Measurements from ENCODE around the gene MYOM3. TPM values are rescaled to one million over a fixed set of nuclear protein-coding genes. Genes with fewer than 3 reads are reported as not detected.

MYOM3 gene
- total and polyA plus RNA-seq, 2 of the 13 experiments (the other 11 are each of a cell fraction or from before 2014, with no cell fraction given), result 5.8 to 15.3 TPM

DNA sequence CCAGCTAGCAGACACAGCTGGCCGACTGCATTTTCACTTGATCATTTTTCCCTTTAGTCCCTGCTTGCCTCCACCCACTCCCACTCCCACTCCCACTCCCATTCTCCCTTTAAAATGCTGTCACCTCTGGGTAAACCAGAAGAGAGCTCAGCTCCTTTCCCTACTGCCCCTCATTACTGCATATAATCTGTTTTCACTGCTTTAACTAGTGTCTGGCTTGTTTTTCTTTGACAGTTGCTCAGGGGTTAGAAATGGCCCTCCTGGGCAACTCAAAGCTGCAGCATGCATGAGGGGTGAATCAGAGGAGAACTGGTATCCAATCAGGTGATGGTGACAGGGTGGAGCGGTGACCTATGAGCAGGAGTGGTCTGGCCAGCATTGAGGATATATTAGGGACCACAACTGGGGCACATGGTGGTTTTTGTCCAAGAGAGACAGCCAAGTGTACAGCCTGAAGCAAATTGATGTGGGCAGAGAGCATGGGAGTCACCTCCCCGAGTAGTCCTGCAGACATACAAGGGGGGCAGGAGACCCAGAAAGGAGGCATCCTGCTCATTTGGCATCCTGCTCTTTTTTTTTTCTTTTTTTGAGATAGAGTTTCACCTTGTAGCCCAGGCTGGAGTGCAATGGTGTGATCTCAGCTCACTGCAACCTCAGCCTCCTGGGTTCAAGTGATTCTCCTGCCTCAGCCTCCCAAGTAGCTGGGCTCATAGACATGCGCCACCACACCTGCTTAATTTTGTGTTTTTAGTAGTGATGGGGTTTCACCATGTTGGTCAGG lies 89.2 kb downstream of the MYOM3 start (continued):
- TF ChIP-seq, protein P1, sequence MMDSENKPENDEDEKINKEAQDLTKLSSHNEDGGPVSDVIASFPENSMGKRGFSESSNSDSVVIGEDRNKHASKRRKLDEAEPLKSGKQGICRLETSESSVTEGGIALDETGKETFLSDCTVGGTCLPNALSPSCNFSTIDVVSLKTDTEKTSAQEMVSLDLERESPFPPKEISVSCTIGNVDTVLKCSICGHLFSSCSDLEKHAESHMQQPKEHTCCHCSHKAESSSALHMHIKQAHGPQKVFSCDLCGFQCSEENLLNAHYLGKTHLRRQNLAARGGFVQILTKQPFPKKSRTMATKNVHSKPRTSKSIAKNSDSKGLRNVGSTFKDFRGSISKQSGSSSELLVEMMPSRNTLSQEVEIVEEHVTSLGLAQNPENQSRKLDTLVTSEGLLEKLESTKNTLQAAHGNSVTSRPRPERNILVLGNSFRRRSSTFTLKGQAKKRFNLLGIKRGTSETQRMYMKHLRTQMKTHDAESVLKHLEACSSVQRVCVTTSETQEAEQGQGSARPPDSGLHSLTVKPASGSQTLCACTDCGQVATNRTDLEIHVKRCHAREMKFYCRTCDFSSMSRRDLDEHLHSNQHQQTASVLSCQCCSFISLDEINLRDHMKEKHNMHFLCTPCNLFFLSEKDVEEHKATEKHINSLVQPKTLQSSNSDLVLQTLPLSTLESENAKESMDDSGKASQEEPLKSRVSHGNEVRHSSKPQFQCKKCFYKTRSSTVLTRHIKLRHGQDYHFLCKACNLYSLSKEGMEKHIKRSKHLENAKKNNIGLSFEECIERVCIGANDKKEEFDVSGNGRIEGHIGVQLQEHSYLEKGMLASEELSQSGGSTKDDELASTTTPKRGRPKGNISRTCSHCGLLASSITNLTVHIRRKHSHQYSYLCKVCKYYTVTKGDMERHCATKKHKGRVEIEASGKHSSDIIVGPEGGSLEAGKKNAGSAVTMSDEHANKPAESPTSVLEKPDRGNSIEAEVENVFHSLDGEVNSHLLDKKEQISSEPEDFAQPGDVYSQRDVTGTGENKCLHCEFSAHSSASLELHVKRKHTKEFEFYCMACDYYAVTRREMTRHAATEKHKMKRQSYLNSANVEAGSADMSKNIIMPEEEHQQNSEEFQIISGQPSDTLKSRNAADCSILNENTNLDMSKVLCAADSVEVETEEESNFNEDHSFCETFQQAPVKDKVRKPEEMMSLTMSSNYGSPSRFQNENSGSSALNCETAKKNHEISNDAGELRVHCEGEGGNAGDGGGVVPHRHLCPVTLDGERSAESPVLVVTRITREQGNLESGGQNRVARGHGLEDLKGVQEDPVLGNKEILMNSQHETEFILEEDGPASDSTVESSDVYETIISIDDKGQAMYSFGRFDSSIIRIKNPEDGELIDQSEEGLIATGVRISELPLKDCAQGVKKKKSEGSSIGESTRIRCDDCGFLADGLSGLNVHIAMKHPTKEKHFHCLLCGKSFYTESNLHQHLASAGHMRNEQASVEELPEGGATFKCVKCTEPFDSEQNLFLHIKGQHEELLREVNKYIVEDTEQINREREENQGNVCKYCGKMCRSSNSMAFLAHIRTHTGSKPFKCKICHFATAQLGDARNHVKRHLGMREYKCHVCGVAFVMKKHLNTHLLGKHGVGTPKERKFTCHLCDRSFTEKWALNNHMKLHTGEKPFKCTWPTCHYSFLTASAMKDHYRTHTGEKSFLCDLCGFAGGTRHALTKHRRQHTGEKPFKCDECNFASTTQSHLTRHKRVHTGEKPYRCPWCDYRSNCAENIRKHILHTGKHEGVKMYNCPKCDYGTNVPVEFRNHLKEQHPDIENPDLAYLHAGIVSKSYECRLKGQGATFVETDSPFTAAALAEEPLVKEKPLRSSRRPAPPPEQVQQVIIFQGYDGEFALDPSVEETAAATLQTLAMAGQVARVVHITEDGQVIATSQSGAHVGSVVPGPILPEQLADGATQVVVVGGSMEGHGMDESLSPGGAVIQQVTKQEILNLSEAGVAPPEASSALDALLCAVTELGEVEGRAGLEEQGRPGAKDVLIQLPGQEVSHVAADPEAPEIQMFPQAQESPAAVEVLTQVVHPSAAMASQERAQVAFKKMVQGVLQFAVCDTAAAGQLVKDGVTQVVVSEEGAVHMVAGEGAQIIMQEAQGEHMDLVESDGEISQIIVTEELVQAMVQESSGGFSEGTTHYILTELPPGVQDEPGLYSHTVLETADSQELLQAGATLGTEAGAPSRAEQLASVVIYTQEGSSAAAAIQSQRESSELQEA (CRISPR knock-in tag; IDR thresholded peaks at IDR 0.05; ENCODE audit: not compliant biosample characterization), result peak; percentile 56
- TF ChIP-seq HIVEP1 (CRISPR knock-in tag; IDR thresholded peaks at IDR 0.05) (no peak), JUNB (CRISPR knock-in tag; IDR thresholded peaks at IDR 0.05; ENCODE audit: borderline replicate concordance) (peak; percentile 68; the same call in 1 of the 2 replicates), ZFP1 (CRISPR knock-in tag; IDR thresholded peaks at IDR 0.05) (no peak), ZNF501 (CRISPR knock-in tag; IDR thresholded peaks at IDR 0.05) (no peak), NR2F1 (CRISPR knock-in tag; IDR thresholded peaks at IDR 0.05) (no peak), ZNF615 (CRISPR knock-in tag; IDR thresholded peaks at IDR 0.05; ENCODE audit: borderline replicate concordance) (no peak), RAD21 (CRISPR knock-in tag; IDR thresholded peaks at IDR 0.05) (no peak), ZNF460 (CRISPR knock-in tag; IDR thresholded peaks at IDR 0.05; ENCODE audit: borderline replicate concordance) (no peak), ZNF883 (CRISPR knock-in tag; IDR thresholded peaks at IDR 0.05; ENCODE audit: not compliant biosample characterization) (peak; percentile 76), THYN1 (CRISPR knock-in tag; IDR thresholded peaks at IDR 0.05; ENCODE audit: borderline replicate concordance, low read depth) (no peak)
- TF ChIP-seq, protein P2, sequence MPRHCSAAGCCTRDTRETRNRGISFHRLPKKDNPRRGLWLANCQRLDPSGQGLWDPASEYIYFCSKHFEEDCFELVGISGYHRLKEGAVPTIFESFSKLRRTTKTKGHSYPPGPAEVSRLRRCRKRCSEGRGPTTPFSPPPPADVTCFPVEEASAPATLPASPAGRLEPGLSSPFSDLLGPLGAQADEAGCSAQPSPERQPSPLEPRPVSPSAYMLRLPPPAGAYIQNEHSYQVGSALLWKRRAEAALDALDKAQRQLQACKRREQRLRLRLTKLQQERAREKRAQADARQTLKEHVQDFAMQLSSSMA (CRISPR knock-in tag; IDR thresholded peaks at IDR 0.05), result 0 out of 2 replicates have a peak, but pooled peaks have one; percentile 63
- TF ChIP-seq, protein P3, sequence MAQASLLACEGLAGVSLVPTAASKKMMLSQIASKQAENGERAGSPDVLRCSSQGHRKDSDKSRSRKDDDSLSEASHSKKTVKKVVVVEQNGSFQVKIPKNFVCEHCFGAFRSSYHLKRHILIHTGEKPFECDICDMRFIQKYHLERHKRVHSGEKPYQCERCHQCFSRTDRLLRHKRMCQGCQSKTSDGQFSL (CRISPR knock-in tag; IDR thresholded peaks at IDR 0.05), result no peak
- TF ChIP-seq, protein P4, sequence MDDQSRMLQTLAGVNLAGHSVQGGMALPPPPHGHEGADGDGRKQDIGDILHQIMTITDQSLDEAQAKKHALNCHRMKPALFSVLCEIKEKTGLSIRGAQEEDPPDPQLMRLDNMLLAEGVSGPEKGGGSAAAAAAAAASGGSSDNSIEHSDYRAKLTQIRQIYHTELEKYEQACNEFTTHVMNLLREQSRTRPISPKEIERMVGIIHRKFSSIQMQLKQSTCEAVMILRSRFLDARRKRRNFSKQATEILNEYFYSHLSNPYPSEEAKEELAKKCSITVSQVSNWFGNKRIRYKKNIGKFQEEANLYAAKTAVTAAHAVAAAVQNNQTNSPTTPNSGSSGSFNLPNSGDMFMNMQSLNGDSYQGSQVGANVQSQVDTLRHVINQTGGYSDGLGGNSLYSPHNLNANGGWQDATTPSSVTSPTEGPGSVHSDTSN (CRISPR knock-in tag; IDR thresholded peaks at IDR 0.05; ENCODE audit: borderline replicate concordance), result no peak
- TF ChIP-seq, protein P5, sequence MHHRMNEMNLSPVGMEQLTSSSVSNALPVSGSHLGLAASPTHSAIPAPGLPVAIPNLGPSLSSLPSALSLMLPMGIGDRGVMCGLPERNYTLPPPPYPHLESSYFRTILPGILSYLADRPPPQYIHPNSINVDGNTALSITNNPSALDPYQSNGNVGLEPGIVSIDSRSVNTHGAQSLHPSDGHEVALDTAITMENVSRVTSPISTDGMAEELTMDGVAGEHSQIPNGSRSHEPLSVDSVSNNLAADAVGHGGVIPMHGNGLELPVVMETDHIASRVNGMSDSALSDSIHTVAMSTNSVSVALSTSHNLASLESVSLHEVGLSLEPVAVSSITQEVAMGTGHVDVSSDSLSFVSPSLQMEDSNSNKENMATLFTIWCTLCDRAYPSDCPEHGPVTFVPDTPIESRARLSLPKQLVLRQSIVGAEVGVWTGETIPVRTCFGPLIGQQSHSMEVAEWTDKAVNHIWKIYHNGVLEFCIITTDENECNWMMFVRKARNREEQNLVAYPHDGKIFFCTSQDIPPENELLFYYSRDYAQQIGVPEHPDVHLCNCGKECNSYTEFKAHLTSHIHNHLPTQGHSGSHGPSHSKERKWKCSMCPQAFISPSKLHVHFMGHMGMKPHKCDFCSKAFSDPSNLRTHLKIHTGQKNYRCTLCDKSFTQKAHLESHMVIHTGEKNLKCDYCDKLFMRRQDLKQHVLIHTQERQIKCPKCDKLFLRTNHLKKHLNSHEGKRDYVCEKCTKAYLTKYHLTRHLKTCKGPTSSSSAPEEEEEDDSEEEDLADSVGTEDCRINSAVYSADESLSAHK (CRISPR knock-in tag; IDR thresholded peaks at IDR 0.05; ENCODE audit: borderline replicate concordance), result no peak

All from HepG2 (cell line).